WTC11 (cell line): ENCODE measurements around the gene EGFR. TPM values are rescaled to one million over a fixed set of nuclear protein-coding genes. Genes with fewer than 3 reads are reported as not detected.

ENCODE experiments used
- ATAC-seq: fragments of 200-7000 bp; cut with Tn5 transposase; 2 replicates; pipeline ENCODE4 v1.10.0; 2021; ENCODE audit warnings: mild to moderate bottlenecking, moderate library complexity
- CTCF ChIA-PET: fragments of 300-600 bp; sonication (Branson Sonifier 250); formaldehyde crosslinking; loops from one replicate; lab custom pipeline; 2021; ENCODE audit warnings: antibody characterized with exemption; lab: Charles Lee
- POLR2A ChIA-PET: fragments of 350-600 bp; sonication (Branson Sonifier 250); formaldehyde crosslinking; loops from one replicate; lab custom pipeline; 2021; ENCODE audit warnings: antibody characterized with exemption; lab: Charles Lee
- DNase-seq: peaks from one replicate; pipeline ENCODE4 v3.0.0; 2021; ENCODE audit warnings: low spot score
- H3K27ac Mint-ChIP-seq: 2 replicates; pipeline ENCODE4 v1.8.0; 2021; ENCODE audit warnings: mixed read lengths
- H3K27me3 Mint-ChIP-seq: 2 replicates; pipeline ENCODE4 v1.8.0; 2021; ENCODE audit warnings: low read depth, mild to moderate bottlenecking, moderate library complexity, mixed read lengths
- H3K36me3 Mint-ChIP-seq: 2 replicates; pipeline ENCODE4 v1.8.0; 2021; ENCODE audit warnings: mixed read lengths
- H3K4me1 Mint-ChIP-seq: 2 replicates; pipeline ENCODE4 v1.8.0; 2022; ENCODE audit warnings: mixed read lengths
- H3K4me3 Mint-ChIP-seq: 2 replicates; pipeline ENCODE4 v1.8.0; 2021; ENCODE audit warnings: mild to moderate bottlenecking, moderate library complexity, mixed read lengths
- H3K9me3 Mint-ChIP-seq: 2 replicates; pipeline ENCODE4 v1.8.0; 2021; ENCODE audit warnings: mixed read lengths
- AFF4 ChIP-seq: sonication (generic); formaldehyde crosslinking; IDR thresholded peaks from 2 replicates; pipeline ENCODE4 v1.8.1; 2023; ENCODE audit warnings: mild to moderate bottlenecking, missing genetic modification reagents, borderline replicate concordance
- E2F1 ChIP-seq: sonication (generic); formaldehyde crosslinking; IDR thresholded peaks from 2 replicates; pipeline ENCODE4 v1.8.0; 2022; ENCODE audit warnings: mild to moderate bottlenecking, missing genetic modification reagents
- E2F4 ChIP-seq: sonication (generic); formaldehyde crosslinking; IDR thresholded peaks from 2 replicates; pipeline ENCODE4 v1.8.1; 2022; ENCODE audit warnings: low read depth, mild to moderate bottlenecking, moderate library complexity, missing genetic modification reagents, borderline replicate concordance
- FOXP1 ChIP-seq: sonication (generic); formaldehyde crosslinking; IDR thresholded peaks from 2 replicates; pipeline ENCODE4 v1.8.0; 2022; ENCODE audit warnings: missing genetic modification reagents, mild to moderate bottlenecking, moderate library complexity, borderline replicate concordance
- HMGA2 ChIP-seq: fragments of 250-450 bp; sonication (Bioruptor Pico); IDR thresholded peaks from 2 replicates; pipeline ENCODE4 v1.4.0; 2021; ENCODE audit warnings: mild to moderate bottlenecking, moderate library complexity
- MAX ChIP-seq: sonication (generic); formaldehyde crosslinking; IDR thresholded peaks from 2 replicates; pipeline ENCODE4 v1.8.0; 2022; ENCODE audit warnings: mild to moderate bottlenecking, missing genetic modification reagents
- MYBL2 ChIP-seq: sonication (generic); formaldehyde crosslinking; IDR thresholded peaks from 2 replicates; pipeline ENCODE4 v1.8.1; 2023; ENCODE audit warnings: mild to moderate bottlenecking, moderate library complexity, missing genetic modification reagents
- NFATC4 ChIP-seq: fragments of 250-450 bp; sonication (Bioruptor Pico); IDR thresholded peaks from 2 replicates; pipeline ENCODE4 v1.9.0; 2021; ENCODE audit warnings: mild to moderate bottlenecking
- NFYB ChIP-seq: sonication (generic); formaldehyde crosslinking; conservative IDR thresholded peaks from 2 replicates; pipeline ENCODE4 v1.8.0; 2022; ENCODE audit warnings: low read depth, missing genetic modification reagents
- TCF7 ChIP-seq: sonication (generic); formaldehyde crosslinking; IDR thresholded peaks from 2 replicates; pipeline ENCODE4 v1.8.0; 2022; ENCODE audit warnings: mild to moderate bottlenecking, low read depth, missing genetic modification reagents, moderate library complexity
- ZNF121 ChIP-seq: sonication (generic); formaldehyde crosslinking; IDR thresholded peaks from 2 replicates; pipeline ENCODE4 v1.8.0; 2023; ENCODE audit warnings: missing genetic modification reagents
- ZNF219 ChIP-seq: sonication (generic); formaldehyde crosslinking; IDR thresholded peaks from 2 replicates; pipeline ENCODE4 v1.8.0; 2023; ENCODE audit warnings: missing genetic modification reagents, mild to moderate bottlenecking, borderline replicate concordance
- ZNF396 ChIP-seq: fragments of 250-450 bp; sonication (Bioruptor Pico); IDR thresholded peaks from 2 replicates; pipeline ENCODE4 v1.8.0; 2021; ENCODE audit warnings: mild to moderate bottlenecking, moderate library complexity, borderline replicate concordance
- ZNF416 ChIP-seq: fragments of 250-450 bp; sonication (Bioruptor Pico); IDR thresholded peaks from 2 replicates; pipeline ENCODE4 v1.9.0; 2021; ENCODE audit warnings: mild to moderate bottlenecking, inconsistent platforms
- total RNA-seq: library from RNA; stranded (reverse); gene quantifications from 3 replicates; pipeline ENCODE4 v1.2.3, GENCODE V29; 2021
- TF ChIP-seq, protein P1 (sequence below): fragments of 250-450 bp; sonication (Bioruptor Pico); IDR thresholded peaks from 2 replicates; pipeline ENCODE4 v1.9.0; 2021; ENCODE audit warnings: mild to moderate bottlenecking
- TF ChIP-seq, protein P2 (sequence below): fragments of 250-450 bp; sonication (Bioruptor Pico); IDR thresholded peaks from 2 replicates; pipeline ENCODE4 v1.9.0; 2021; ENCODE audit warnings: moderate library complexity, mild to moderate bottlenecking, inconsistent platforms, borderline replicate concordance
- TF ChIP-seq, protein P3 (sequence below): sonication (generic); formaldehyde crosslinking; IDR thresholded peaks from 2 replicates; pipeline ENCODE4 v1.8.1; 2022; ENCODE audit warnings: low read depth, missing genetic modification reagents, borderline replicate concordance
- TF ChIP-seq, protein P4 (sequence below): fragments of 250-450 bp; sonication (Bioruptor Pico); conservative IDR thresholded peaks from 2 replicates; pipeline ENCODE4 v1.9.0; 2021; ENCODE audit warnings: mild to moderate bottlenecking
- TF ChIP-seq, protein P5 (sequence below): fragments of 200-600 bp; IDR thresholded peaks from 2 replicates; pipeline ENCODE4 v1.8.0; 2022; ENCODE audit warnings: antibody characterized with exemption

Gene EGFR
- total RNA-seq, 1 experiment from 2014 or later = 5.9 TPM

DNA sequence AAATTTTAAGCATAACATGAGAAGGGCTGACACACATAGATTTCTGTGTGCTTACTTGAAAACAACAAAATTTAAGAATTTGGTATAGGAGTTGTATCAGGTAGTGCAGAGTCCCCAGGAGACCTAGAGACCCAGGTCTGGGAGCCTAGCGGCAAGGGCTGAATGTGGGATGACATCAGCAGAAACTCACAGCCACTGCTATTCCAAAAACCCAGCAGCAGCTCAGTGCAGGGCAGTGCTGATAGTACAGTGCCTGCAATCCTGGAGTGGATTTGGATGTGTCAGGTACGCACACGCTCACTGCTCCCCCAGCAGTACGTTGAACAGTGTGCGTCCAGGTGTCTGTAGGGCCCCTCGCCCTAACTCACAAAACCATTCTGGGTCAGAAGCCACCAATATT, 87.1 kb downstream of the EGFR start:
- H3K36me3 Mint-ChIP-seq = no peaks in the 10 kb centered on the region
- no peaks in the 10 kb centered on the region for H3K9me3 Mint-ChIP-seq
- DNase-seq = no peak
- ChIA-PET POLR2A (no interaction called here), CTCF (no interaction called here)
- no peak overlapping the region for H3K4me3 Mint-ChIP-seq
- H3K27me3 Mint-ChIP-seq = no peaks in the 10 kb centered on the region
- TF ChIP-seq, protein P1, sequence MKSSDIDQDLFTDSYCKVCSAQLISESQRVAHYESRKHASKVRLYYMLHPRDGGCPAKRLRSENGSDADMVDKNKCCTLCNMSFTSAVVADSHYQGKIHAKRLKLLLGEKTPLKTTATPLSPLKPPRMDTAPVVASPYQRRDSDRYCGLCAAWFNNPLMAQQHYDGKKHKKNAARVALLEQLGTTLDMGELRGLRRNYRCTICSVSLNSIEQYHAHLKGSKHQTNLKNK (CRISPR knock-in tag) = no peak
- H3K27ac Mint-ChIP-seq = no peak overlapping the region
- H3K4me1 Mint-ChIP-seq = peaks cover 42% of the 10 kb centered on the region
- no peak for ATAC-seq

- DNase-seq (no peak), ATAC-seq (no peak)
- Mint-ChIP-seq H3K27ac (no peak overlapping the region), H3K27me3 (no peaks in the 10 kb centered on the region), H3K36me3 (no peaks in the 10 kb centered on the region), H3K4me1 (peaks cover 37% of the 10 kb centered on the region), H3K9me3 (no peaks in the 10 kb centered on the region), H3K4me3 (no peak overlapping the region)
- ChIA-PET CTCF (interaction anchor here (1.2 kb wide), 1 partner anchor 147 kb away, joined by 3 read pairs; no protein-coding TSS in a partner anchor), POLR2A (no interaction called here)
- TF ChIP-seq NFYB (CRISPR knock-in tag) (no peak), E2F4 (no peak), ZNF219 (CRISPR knock-in tag) (no peak), ZNF416 (CRISPR knock-in tag) (no peak), ZNF396 (CRISPR knock-in tag) (no peak), MYBL2 (CRISPR knock-in tag) (no peak), NFATC4 (CRISPR knock-in tag) (no peak), MAX (CRISPR knock-in tag) (no peak), AFF4 (CRISPR knock-in tag) (no peak), E2F1 (CRISPR knock-in tag) (no peak), ZNF121 (CRISPR knock-in tag) (no peak), FOXP1 (CRISPR knock-in tag) (no peak), TCF7 (CRISPR knock-in tag) (no peak), HMGA2 (CRISPR knock-in tag) (no peak)
- TF ChIP-seq, protein P2, sequence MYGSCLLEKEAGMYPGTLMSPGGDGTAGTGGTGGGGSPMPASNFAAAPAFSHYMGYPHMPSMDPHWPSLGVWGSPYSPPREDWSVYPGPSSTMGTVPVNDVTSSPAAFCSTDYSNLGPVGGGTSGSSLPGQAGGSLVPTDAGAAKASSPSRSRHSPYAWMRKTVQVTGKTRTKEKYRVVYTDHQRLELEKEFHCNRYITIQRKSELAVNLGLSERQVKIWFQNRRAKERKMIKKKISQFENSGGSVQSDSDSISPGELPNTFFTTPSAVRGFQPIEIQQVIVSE (CRISPR knock-in tag) = no peak
- TF ChIP-seq, protein P3, sequence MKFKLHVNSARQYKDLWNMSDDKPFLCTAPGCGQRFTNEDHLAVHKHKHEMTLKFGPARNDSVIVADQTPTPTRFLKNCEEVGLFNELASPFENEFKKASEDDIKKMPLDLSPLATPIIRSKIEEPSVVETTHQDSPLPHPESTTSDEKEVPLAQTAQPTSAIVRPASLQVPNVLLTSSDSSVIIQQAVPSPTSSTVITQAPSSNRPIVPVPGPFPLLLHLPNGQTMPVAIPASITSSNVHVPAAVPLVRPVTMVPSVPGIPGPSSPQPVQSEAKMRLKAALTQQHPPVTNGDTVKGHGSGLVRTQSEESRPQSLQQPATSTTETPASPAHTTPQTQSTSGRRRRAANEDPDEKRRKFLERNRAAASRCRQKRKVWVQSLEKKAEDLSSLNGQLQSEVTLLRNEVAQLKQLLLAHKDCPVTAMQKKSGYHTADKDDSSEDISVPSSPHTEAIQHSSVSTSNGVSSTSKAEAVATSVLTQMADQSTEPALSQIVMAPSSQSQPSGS (CRISPR knock-in tag) = no peak
- TF ChIP-seq, protein P4, sequence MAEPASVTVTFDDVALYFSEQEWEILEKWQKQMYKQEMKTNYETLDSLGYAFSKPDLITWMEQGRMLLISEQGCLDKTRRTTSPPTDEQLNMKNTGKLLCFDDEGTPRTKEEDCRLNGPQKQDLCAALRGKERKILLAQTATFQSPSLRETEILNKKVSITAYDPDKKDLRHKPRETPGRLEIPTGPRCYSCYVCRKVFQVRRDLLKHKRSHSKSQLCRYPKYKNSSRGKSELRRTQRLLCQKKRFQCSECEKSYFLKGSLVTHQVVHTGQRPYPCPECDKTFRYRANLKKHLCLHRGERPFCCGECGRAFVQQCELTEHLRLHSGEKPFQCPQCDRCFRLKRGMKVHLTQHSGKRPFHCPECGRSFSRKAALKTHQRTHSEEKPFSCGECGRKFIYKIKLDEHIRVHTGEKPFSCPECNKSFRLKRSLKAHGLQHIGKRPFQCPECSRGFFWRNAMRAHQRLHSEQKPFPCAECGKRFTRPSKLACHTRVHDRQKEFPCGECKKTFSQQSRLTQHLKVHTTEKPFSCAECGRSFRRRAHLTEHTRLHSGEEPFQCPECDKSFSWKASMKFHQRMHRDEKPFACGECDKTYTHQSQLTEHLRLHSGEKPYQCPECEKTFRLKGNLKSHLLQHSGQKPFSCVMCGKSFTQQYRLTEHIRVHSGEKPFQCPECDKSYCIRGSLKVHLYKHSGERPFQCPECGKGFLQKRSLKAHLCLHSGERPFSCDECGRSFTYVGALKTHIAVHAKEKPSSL = no peak
- TF ChIP-seq, protein P5, sequence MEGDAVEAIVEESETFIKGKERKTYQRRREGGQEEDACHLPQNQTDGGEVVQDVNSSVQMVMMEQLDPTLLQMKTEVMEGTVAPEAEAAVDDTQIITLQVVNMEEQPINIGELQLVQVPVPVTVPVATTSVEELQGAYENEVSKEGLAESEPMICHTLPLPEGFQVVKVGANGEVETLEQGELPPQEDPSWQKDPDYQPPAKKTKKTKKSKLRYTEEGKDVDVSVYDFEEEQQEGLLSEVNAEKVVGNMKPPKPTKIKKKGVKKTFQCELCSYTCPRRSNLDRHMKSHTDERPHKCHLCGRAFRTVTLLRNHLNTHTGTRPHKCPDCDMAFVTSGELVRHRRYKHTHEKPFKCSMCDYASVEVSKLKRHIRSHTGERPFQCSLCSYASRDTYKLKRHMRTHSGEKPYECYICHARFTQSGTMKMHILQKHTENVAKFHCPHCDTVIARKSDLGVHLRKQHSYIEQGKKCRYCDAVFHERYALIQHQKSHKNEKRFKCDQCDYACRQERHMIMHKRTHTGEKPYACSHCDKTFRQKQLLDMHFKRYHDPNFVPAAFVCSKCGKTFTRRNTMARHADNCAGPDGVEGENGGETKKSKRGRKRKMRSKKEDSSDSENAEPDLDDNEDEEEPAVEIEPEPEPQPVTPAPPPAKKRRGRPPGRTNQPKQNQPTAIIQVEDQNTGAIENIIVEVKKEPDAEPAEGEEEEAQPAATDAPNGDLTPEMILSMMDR = no peak
Observed at GRCh38 chr7:55107946-55108345, 89.1 kb downstream of the EGFR start.
